GM23338 (cell line): ENCODE results near the gene KCNQ1OT1. TPM values are rescaled to one million over a fixed set of nuclear protein-coding genes. Genes with fewer than 3 reads are reported as not detected.

Experiments used
- ATAC-seq: fragments of 200-7000 bp; cut with Tn5 transposase; 3 replicates; pipeline ENCODE4 v1.9.1; 2020
- DNase-seq: peaks from one replicate; pipeline ENCODE4 v3.0.0-alpha.2; 2015; ENCODE audit warnings: low spot score
- H2AFZ ChIP-seq: fragments of 200-600 bp; sonication (generic); 2 replicates; pipeline ENCODE4 v1.8.0; 2016; ENCODE audit warnings: antibody characterized with exemption, mild to moderate bottlenecking, moderate library complexity
- H3F3A ChIP-seq: fragments of 200-600 bp; sonication (generic); replicated peaks from 2 replicates; pipeline ENCODE4 v1.8.0; 2017; ENCODE audit warnings: antibody characterized with exemption, mixed run types, low read depth
- H3K27ac ChIP-seq: fragments of 200-600 bp; sonication (generic); 2 replicates; pipeline ENCODE4 v1.6.1; 2016; ENCODE audit warnings: low read depth
- H3K27me3 ChIP-seq: fragments of 200-600 bp; sonication (generic); 2 replicates; pipeline ENCODE4 v1.8.0; 2016; ENCODE audit warnings: mild to moderate bottlenecking, mixed run types, moderate library complexity; ENCODE audit not compliant: insufficient read depth
- H3K36me3 ChIP-seq: fragments of 200-600 bp; sonication (generic); 2 replicates; pipeline ENCODE4 v1.8.0; 2016; ENCODE audit warnings: mild to moderate bottlenecking; ENCODE audit not compliant: insufficient read depth
- H3K4me1 ChIP-seq: fragments of 200-600 bp; sonication (generic); 2 replicates; pipeline ENCODE4 v1.8.0; 2016; ENCODE audit warnings: mild to moderate bottlenecking, moderate library complexity; ENCODE audit not compliant: insufficient read depth
- H3K4me2 ChIP-seq: fragments of 200-600 bp; sonication (generic); 2 replicates; pipeline ENCODE4 v1.7.1; 2017; ENCODE audit warnings: mixed run types
- H3K4me3 ChIP-seq: fragments of 200-600 bp; sonication (generic); 2 replicates; pipeline ENCODE4 v1.6.1; 2016; ENCODE audit warnings: mixed run types
- H3K79me2 ChIP-seq: fragments of 200-600 bp; sonication (generic); replicated peaks from 2 replicates; pipeline ENCODE4 v1.8.0; 2017; ENCODE audit warnings: mild to moderate bottlenecking; ENCODE audit not compliant: insufficient read depth
- H3K9me2 ChIP-seq: fragments of 200-600 bp; sonication (generic); 2 replicates; pipeline ENCODE4 v1.8.0; 2017; ENCODE audit not compliant: insufficient read depth
- H4K20me1 ChIP-seq: fragments of 200-600 bp; sonication (generic); replicated peaks from 2 replicates; pipeline ENCODE4 v1.8.0; 2017; ENCODE audit warnings: mild to moderate bottlenecking; ENCODE audit not compliant: insufficient read depth
- H3K27ac Mint-ChIP-seq: 2 replicates; pipeline ENCODE4 v1.8.0; 2020; ENCODE audit warnings: inconsistent platforms, mild to moderate bottlenecking, moderate library complexity, mixed read lengths
- H3K27me3 Mint-ChIP-seq: 3 replicates; pipeline ENCODE4 v1.8.0; 2022; ENCODE audit warnings: low read depth, mild to moderate bottlenecking, moderate library complexity, mixed read lengths, inconsistent platforms; ENCODE audit not compliant: insufficient read depth, poor library complexity
- H3K36me3 Mint-ChIP-seq: 3 replicates; pipeline ENCODE4 v1.8.0; 2021; ENCODE audit warnings: low read depth, mild to moderate bottlenecking, inconsistent platforms, moderate library complexity, mixed read lengths
- H3K4me1 Mint-ChIP-seq: 3 replicates; pipeline ENCODE4 v1.8.0; 2020; ENCODE audit warnings: mild to moderate bottlenecking, inconsistent platforms, mixed read lengths
- H3K4me3 Mint-ChIP-seq: 3 replicates; pipeline ENCODE4 v1.8.0; 2021; ENCODE audit warnings: moderate library complexity, mild to moderate bottlenecking, inconsistent platforms, mixed read lengths
- H3K9me3 Mint-ChIP-seq: 3 replicates; pipeline ENCODE4 v1.8.0; 2020; ENCODE audit warnings: moderate library complexity, mild to moderate bottlenecking, inconsistent platforms, mixed read lengths
- CREB1 ChIP-seq: fragments of 250-450 bp; sonication (Bioruptor Pico); IDR thresholded peaks from 2 replicates; pipeline ENCODE4 v1.5.0; 2020; ENCODE audit warnings: low read depth, mild to moderate bottlenecking, moderate library complexity
- EZH2 ChIP-seq: fragments of 200-600 bp; sonication (generic); IDR thresholded peaks from one replicate; pipeline ENCODE4 v1.8.0; 2017; ENCODE audit warnings: antibody characterized with exemption, mild to moderate bottlenecking, low read depth; ENCODE audit not compliant: unreplicated experiment
- EZH2phosphoT487 ChIP-seq: fragments of 200-600 bp; sonication (generic); IDR thresholded peaks from one replicate; pipeline ENCODE4 v1.8.1; 2018; ENCODE audit warnings: antibody characterized with exemption; ENCODE audit not compliant: unreplicated experiment
- JUNB ChIP-seq: IDR thresholded peaks from one replicate; pipeline ENCODE4 v1.6.1; 2016; ENCODE audit warnings: antibody characterized with exemption; ENCODE audit not compliant: unreplicated experiment
- POLR2AphosphoS5 ChIP-seq: IDR thresholded peaks from 2 replicates; pipeline ENCODE4 v1.6.1; 2016; ENCODE audit warnings: antibody characterized with exemption, low read depth
- STAT1 ChIP-seq: IDR thresholded peaks from one replicate; pipeline ENCODE4 v1.6.1; 2016; ENCODE audit warnings: antibody characterized with exemption; ENCODE audit not compliant: unreplicated experiment
- ZNF114 ChIP-seq: fragments of 250-450 bp; sonication (Bioruptor Pico); IDR thresholded peaks from 2 replicates; pipeline ENCODE4 v1.5.0; 2020; ENCODE audit warnings: mild to moderate bottlenecking, moderate library complexity
- ZNF331 ChIP-seq: fragments of 250-450 bp; sonication (Bioruptor Pico); IDR thresholded peaks from 2 replicates; pipeline ENCODE4 v1.5.0; 2020; ENCODE audit warnings: low read depth, mild to moderate bottlenecking, moderate library complexity
- polyA plus RNA-seq: library from polyadenylated mRNA; unstranded; fragments of >200 nt; fragmentation: Nextera tagmentation; extraction: Ambion mirVana; gene quantifications from 2 replicates; pipeline ENCODE4 v1.2.1, GENCODE V29; 2016
- total RNA-seq: library from RNA; depleted of rRNA; stranded (reverse); fragments of >200 nt; shearing (Covaris generic); gene quantifications from 2 replicates; pipeline ENCODE4 v1.2.3, GENCODE V29; 2014
- TF ChIP-seq, protein P1 (sequence below): IDR thresholded peaks from one replicate; pipeline ENCODE4 v1.6.1; 2018; ENCODE audit warnings: antibody characterized with exemption; ENCODE audit not compliant: unreplicated experiment
- TF ChIP-seq, protein P2 (sequence below): IDR thresholded peaks from 2 replicates; pipeline ENCODE4 v1.6.1; 2016; ENCODE audit warnings: antibody characterized with exemption
- TF ChIP-seq, protein P3 (sequence below), 2 experiments: fragments of 200-600 bp in 1 of 2; sonication (generic) in 1 of 2; conservative IDR thresholded peaks; 2 replicates each; pipeline versions ENCODE4 v1.5.1 to v1.6.1; 2016 to 2017; ENCODE audit warnings: antibody characterized with exemption in 2 of 2, low read depth in 2 of 2, mild to moderate bottlenecking in 2 of 2, moderate library complexity in 1 of 2

KCNQ1OT1 gene
- total and polyA plus RNA-seq, 2 experiments from 2014 or later: 1.5 to 4.2 TPM

DNA sequence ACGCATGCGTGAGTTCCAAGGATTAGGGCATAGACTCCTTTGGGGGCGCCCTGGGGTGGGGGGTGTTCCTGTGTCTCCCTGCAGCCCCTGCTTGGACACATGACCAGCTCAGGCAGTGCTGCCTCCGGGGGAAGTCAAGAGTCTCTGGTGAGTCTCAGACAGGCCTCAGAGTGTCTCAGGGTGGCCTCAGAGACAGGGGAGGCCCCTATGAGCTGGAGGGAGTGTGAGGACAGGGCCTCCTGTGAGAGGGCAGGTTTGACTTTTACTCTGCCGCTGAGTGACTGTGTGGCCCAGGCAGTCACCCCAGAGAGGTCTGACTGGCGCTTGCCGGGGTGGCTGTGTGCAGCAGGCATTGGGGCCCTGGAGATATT, 41.2 kb upstream of the KCNQ1OT1 start:
- H3K27me3 Mint-ChIP-seq: peaks cover 36% of the 10 kb centered on the region

DNA sequence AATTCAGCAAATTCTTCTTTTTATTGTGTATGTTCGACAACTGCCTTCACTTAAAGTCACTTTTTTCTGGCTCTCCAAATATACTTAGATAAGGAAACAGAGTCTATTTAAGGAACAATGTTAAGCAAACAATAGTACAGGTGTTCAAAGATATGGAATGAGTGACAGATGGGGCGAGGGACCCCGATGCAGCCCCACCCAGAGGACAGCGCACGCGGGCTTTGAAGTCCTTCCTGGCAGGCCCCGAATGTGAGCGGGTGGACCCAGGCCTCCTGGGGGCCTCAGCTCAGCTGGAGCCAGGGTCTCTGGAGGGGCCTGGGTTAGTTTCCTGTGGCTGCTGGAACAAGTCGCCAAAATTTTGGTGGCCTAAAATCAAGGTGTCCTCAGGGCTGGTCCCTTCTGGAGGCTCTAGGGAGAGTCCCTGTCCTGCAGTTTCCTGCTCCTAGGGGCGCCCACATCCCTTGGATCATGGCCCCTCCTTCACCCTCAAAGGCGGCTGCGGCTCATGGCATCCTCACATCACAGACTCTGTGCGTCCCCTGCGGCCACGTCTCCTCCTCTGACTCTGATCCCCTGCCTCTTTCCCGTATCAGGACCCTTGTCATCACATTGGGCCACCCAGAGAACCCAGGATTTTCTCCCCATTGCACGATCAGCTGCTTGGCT, 40.6 kb upstream of the KCNQ1OT1 start:
- no peak for DNase-seq
- H4K20me1 ChIP-seq: no peaks in the 10 kb centered on the region
- H2AFZ ChIP-seq: no peak overlapping the region
- ATAC-seq: no peak
- H3K36me3 ChIP-seq: no peaks in the 10 kb centered on the region
- Mint-ChIP-seq H3K4me3 (no peak overlapping the region; the same call in 2 of the 3 replicates), H3K9me3 (peaks cover 3% of the 10 kb centered on the region; the same call in 1 of the 3 replicates), H3K27me3 (peaks cover 36% of the 10 kb centered on the region), H3K27ac (no peak overlapping the region), H3K4me1 (no peaks in the 10 kb centered on the region; the same call in 1 of the 3 replicates), H3K36me3 (no peaks in the 10 kb centered on the region)
- H3K4me2 ChIP-seq: no peak overlapping the region
- no peaks in the 10 kb centered on the region for H3K4me1 ChIP-seq
- no peak overlapping the region for H3K27ac ChIP-seq
- peaks cover 21% of the 10 kb centered on the region for H3K27me3 ChIP-seq
- H3K9me2 ChIP-seq: no peaks in the 10 kb centered on the region
- H3F3A ChIP-seq: no peaks in the 10 kb centered on the region
- H3K4me3 ChIP-seq: no peak overlapping the region
- no peaks in the 10 kb centered on the region for H3K79me2 ChIP-seq
- TF ChIP-seq, protein P1, sequence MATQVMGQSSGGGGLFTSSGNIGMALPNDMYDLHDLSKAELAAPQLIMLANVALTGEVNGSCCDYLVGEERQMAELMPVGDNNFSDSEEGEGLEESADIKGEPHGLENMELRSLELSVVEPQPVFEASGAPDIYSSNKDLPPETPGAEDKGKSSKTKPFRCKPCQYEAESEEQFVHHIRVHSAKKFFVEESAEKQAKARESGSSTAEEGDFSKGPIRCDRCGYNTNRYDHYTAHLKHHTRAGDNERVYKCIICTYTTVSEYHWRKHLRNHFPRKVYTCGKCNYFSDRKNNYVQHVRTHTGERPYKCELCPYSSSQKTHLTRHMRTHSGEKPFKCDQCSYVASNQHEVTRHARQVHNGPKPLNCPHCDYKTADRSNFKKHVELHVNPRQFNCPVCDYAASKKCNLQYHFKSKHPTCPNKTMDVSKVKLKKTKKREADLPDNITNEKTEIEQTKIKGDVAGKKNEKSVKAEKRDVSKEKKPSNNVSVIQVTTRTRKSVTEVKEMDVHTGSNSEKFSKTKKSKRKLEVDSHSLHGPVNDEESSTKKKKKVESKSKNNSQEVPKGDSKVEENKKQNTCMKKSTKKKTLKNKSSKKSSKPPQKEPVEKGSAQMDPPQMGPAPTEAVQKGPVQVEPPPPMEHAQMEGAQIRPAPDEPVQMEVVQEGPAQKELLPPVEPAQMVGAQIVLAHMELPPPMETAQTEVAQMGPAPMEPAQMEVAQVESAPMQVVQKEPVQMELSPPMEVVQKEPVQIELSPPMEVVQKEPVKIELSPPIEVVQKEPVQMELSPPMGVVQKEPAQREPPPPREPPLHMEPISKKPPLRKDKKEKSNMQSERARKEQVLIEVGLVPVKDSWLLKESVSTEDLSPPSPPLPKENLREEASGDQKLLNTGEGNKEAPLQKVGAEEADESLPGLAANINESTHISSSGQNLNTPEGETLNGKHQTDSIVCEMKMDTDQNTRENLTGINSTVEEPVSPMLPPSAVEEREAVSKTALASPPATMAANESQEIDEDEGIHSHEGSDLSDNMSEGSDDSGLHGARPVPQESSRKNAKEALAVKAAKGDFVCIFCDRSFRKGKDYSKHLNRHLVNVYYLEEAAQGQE: no peak
- TF ChIP-seq CREB1 (CRISPR knock-in tag): no peak
- TF ChIP-seq EZH2: no peak
- TF ChIP-seq POLR2AphosphoS5: no peak
- TF ChIP-seq, protein P2, sequence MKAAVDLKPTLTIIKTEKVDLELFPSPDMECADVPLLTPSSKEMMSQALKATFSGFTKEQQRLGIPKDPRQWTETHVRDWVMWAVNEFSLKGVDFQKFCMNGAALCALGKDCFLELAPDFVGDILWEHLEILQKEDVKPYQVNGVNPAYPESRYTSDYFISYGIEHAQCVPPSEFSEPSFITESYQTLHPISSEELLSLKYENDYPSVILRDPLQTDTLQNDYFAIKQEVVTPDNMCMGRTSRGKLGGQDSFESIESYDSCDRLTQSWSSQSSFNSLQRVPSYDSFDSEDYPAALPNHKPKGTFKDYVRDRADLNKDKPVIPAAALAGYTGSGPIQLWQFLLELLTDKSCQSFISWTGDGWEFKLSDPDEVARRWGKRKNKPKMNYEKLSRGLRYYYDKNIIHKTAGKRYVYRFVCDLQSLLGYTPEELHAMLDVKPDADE: no peak
- TF ChIP-seq, protein P3, sequence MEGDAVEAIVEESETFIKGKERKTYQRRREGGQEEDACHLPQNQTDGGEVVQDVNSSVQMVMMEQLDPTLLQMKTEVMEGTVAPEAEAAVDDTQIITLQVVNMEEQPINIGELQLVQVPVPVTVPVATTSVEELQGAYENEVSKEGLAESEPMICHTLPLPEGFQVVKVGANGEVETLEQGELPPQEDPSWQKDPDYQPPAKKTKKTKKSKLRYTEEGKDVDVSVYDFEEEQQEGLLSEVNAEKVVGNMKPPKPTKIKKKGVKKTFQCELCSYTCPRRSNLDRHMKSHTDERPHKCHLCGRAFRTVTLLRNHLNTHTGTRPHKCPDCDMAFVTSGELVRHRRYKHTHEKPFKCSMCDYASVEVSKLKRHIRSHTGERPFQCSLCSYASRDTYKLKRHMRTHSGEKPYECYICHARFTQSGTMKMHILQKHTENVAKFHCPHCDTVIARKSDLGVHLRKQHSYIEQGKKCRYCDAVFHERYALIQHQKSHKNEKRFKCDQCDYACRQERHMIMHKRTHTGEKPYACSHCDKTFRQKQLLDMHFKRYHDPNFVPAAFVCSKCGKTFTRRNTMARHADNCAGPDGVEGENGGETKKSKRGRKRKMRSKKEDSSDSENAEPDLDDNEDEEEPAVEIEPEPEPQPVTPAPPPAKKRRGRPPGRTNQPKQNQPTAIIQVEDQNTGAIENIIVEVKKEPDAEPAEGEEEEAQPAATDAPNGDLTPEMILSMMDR (conservative IDR thresholded peaks at IDR 0.05; ENCODE audit: low read depth in 2 of 2): no peak
- no peak for TF ChIP-seq ZNF114

More for the DNA sequence above, 41.2 kb upstream of the KCNQ1OT1 start:
- ATAC-seq (no peak; the same call in 2 of the 3 replicates), DNase-seq (no peak)
- no peaks in the 10 kb centered on the region for H3K36me3 Mint-ChIP-seq
- TF ChIP-seq EZH2 (no peak), ZNF114 (no peak), ZNF331 (CRISPR knock-in tag) (no peak), EZH2phosphoT487 (no peak), STAT1 (no peak), JUNB (no peak)
- H3K4me2 ChIP-seq: no peak overlapping the region
- peaks cover 3% of the 10 kb centered on the region; the same call in 1 of the 3 replicates for H3K9me3 Mint-ChIP-seq
- no peak overlapping the region for H3K4me3 ChIP-seq
- no peaks in the 10 kb centered on the region for H4K20me1 ChIP-seq
- H3K4me1 Mint-ChIP-seq: no peaks in the 10 kb centered on the region; the same call in 1 of the 3 replicates
- no peaks in the 10 kb centered on the region for H3K79me2 ChIP-seq
- no peaks in the 10 kb centered on the region for H3F3A ChIP-seq
- H3K4me3 Mint-ChIP-seq: no peak overlapping the region
- H3K27ac Mint-ChIP-seq: no peak overlapping the region
- no peaks in the 10 kb centered on the region for H3K36me3 ChIP-seq
- no peaks in the 10 kb centered on the region for H3K4me1 ChIP-seq
- no peaks in the 10 kb centered on the region for H3K9me2 ChIP-seq
- H2AFZ ChIP-seq: no peak overlapping the region
- H3K27me3 ChIP-seq: peaks cover 17% of the 10 kb centered on the region
- H3K27ac ChIP-seq: no peak overlapping the region
